IMR-90 (cell line): ENCODE measurements around the gene PLXDC2. TPM values are rescaled to one million over a fixed set of nuclear protein-coding genes. Genes with fewer than 3 reads are reported as not detected.
A peak's percentile ranks its signal among the peaks of the same experiment; 100 is the strongest.

Experiments used
- ATAC-seq: fragments of 200-7000 bp; cut with Tn5 transposase; 2 replicates; pipeline ENCODE4 v1.9.1; 2020; ENCODE audit warnings: low read depth, mild to moderate bottlenecking, moderate library complexity
- BruUV-seq: library from RNA; stranded (reverse); fragments of 400-500 nt; replicated peaks from 2 replicates; lab custom pipeline; 2021; lab: Mats Ljungman, UMichigan
- CTCF ChIA-PET: fragments of 300-600 bp; formaldehyde crosslinking; extraction: SDS; loops from one replicate; lab custom pipeline; 2021; ENCODE audit warnings: antibody characterized with exemption; lab: Yijun Ruan, JAX
- POLR2A ChIA-PET: fragments of 300-600 bp; sonication (Branson Sonifier 250); formaldehyde crosslinking; loops from one replicate; lab custom pipeline; 2022; ENCODE audit warnings: antibody characterized with exemption; ENCODE audit not compliant: unreplicated experiment; lab: Charles Lee
- DNase-seq: peaks from one replicate; pipeline ENCODE4 v3.0.0; 2013
- H2AFZ ChIP-seq: replicated peaks from 2 replicates; pipeline ENCODE3; 2013; ENCODE audit warnings: low read length, mild to moderate bottlenecking; ENCODE audit not compliant: poor library complexity
- H2AK5ac ChIP-seq: 2 replicates; pipeline ENCODE4 v1.6.1; 2013; ENCODE audit warnings: low read depth, low read length, inconsistent platforms
- H2AK9ac ChIP-seq: replicated peaks from 2 replicates; pipeline ENCODE3; 2013; ENCODE audit warnings: mild to moderate bottlenecking, low read depth, low read length, moderate library complexity; ENCODE audit not compliant: poor library complexity
- H2BK120ac ChIP-seq: 2 replicates; pipeline ENCODE4 v1.6.1; 2013; ENCODE audit warnings: low read depth, low read length, inconsistent platforms
- H2BK15ac ChIP-seq: 3 replicates; pipeline ENCODE4 v1.6.1; 2013; ENCODE audit warnings: low read depth, low read length, inconsistent platforms
- H2BK20ac ChIP-seq: 2 replicates; pipeline ENCODE4 v1.6.1; 2013; ENCODE audit warnings: low read depth, mild to moderate bottlenecking, inconsistent platforms, low read length, moderate library complexity
- H2BK5ac ChIP-seq: 2 replicates; pipeline ENCODE4 v1.6.1; 2013; ENCODE audit warnings: mild to moderate bottlenecking, low read depth, low read length, inconsistent platforms; ENCODE audit not compliant: poor library complexity, severe bottlenecking
- H3K14ac ChIP-seq: replicated peaks from 2 replicates; pipeline ENCODE4 v1.6.1; 2013; ENCODE audit warnings: low read depth, low read length, inconsistent platforms
- H3K18ac ChIP-seq: 2 replicates; pipeline ENCODE4 v1.6.1; 2013; ENCODE audit warnings: low read depth, low read length, control low read depth
- H3K23ac ChIP-seq: 2 replicates; pipeline ENCODE4 v1.6.1; 2013; ENCODE audit warnings: low read depth, low read length, inconsistent platforms
- H3K27ac ChIP-seq: 2 replicates; pipeline ENCODE4 v1.5.1; 2013; ENCODE audit warnings: mild to moderate bottlenecking, control low read depth, low read length; ENCODE audit not compliant: insufficient read depth
- H3K27me3 ChIP-seq: 2 replicates; pipeline ENCODE4 v1.6.1; 2013; ENCODE audit warnings: low read length; ENCODE audit not compliant: control insufficient read depth, insufficient read depth
- H3K36me3 ChIP-seq: 2 replicates; pipeline ENCODE4 v1.6.1; 2013; ENCODE audit warnings: low read length, mixed read lengths; ENCODE audit not compliant: control insufficient read depth, insufficient read depth
- H3K4ac ChIP-seq: 2 replicates; pipeline ENCODE4 v1.6.1; 2013; ENCODE audit warnings: low read depth, low read length, inconsistent platforms
- H3K4me1 ChIP-seq: 2 replicates; pipeline ENCODE4 v1.6.1; 2013; ENCODE audit warnings: low read length, mixed read lengths; ENCODE audit not compliant: control insufficient read depth, insufficient read depth
- H3K4me2 ChIP-seq: 2 replicates; pipeline ENCODE4 v1.6.1; 2013; ENCODE audit warnings: low read depth, mild to moderate bottlenecking, control low read depth, low read length, moderate library complexity
- H3K4me3 ChIP-seq: 2 replicates; pipeline ENCODE4 v1.5.1; 2013; ENCODE audit warnings: low read depth, mild to moderate bottlenecking, control low read depth, low read length, moderate library complexity; ENCODE audit not compliant: insufficient read depth
- H3K56ac ChIP-seq: 2 replicates; pipeline ENCODE4 v1.6.1; 2013; ENCODE audit warnings: low read length, inconsistent platforms; ENCODE audit not compliant: insufficient read depth; ENCODE audit errors: extremely low read depth
- H3K79me1 ChIP-seq, 2 experiments: 2 replicates each; pipeline ENCODE4 v1.6.1; 2013; ENCODE audit warnings: low read length in 2 of 2, inconsistent platforms in 1 of 2, low read depth in 1 of 2
- H3K9ac ChIP-seq: 2 replicates; pipeline ENCODE4 v1.6.1; 2013; ENCODE audit warnings: low read depth, low read length, control low read depth
- H3K9me1 ChIP-seq: 2 replicates; pipeline ENCODE4 v1.6.1; 2013; ENCODE audit warnings: low read length, inconsistent platforms; ENCODE audit not compliant: insufficient read depth
- H3K9me3 ChIP-seq: 2 replicates; pipeline ENCODE4 v1.6.1; 2013; ENCODE audit warnings: low read length; ENCODE audit not compliant: control insufficient read depth, insufficient read depth
- H4K20me1 ChIP-seq: 2 replicates; pipeline ENCODE4 v1.6.1; 2013; ENCODE audit warnings: low read length, inconsistent platforms; ENCODE audit not compliant: insufficient read depth
- H4K5ac ChIP-seq: 2 replicates; pipeline ENCODE4 v1.6.1; 2013; ENCODE audit warnings: mild to moderate bottlenecking, low read depth, low read length, control low read depth
- H4K8ac ChIP-seq, 2 experiments: 2 replicates each; pipeline ENCODE4 v1.6.1; 2013; ENCODE audit warnings: low read depth in 2 of 2, low read length in 2 of 2, control low read depth in 1 of 2, inconsistent platforms in 1 of 2
- H4K91ac ChIP-seq: 2 replicates; pipeline ENCODE4 v1.6.1; 2013; ENCODE audit warnings: low read depth, low read length, inconsistent platforms; ENCODE audit not compliant: insufficient read depth
- BHLHE40 ChIP-seq: fragments of 150-350 bp; IDR thresholded peaks from 2 replicates; pipeline ENCODE4 v1.6.1; 2016; ENCODE audit warnings: mild to moderate bottlenecking, low read depth, low read length
- CEBPB ChIP-seq: IDR thresholded peaks from 2 replicates; pipeline ENCODE4 v1.6.1; 2012; ENCODE audit warnings: low read depth, low read length, improper control_type of control experiment
- CHD1 ChIP-seq: IDR thresholded peaks from 2 replicates; pipeline ENCODE4 v1.6.1; 2012; ENCODE audit warnings: low read depth, low read length, improper control_type of control experiment
- MAFK ChIP-seq: IDR thresholded peaks from 2 replicates; pipeline ENCODE4 v1.6.1; 2012; ENCODE audit warnings: low read depth, low read length, improper control_type of control experiment
- MAZ ChIP-seq: IDR thresholded peaks from 2 replicates; pipeline ENCODE4 v1.6.1; 2012; ENCODE audit warnings: low read depth, mild to moderate bottlenecking, low read length, improper control_type of control experiment, moderate library complexity, borderline replicate concordance
- MXI1 ChIP-seq: IDR thresholded peaks from 2 replicates; pipeline ENCODE4 v1.6.1; 2012; ENCODE audit warnings: low read depth, mild to moderate bottlenecking, low read length, moderate library complexity, borderline replicate concordance
- RAD21 ChIP-seq: IDR thresholded peaks from 2 replicates; pipeline ENCODE4 v1.6.1; 2012; ENCODE audit warnings: low read length, improper control_type of control experiment
- RFX5 ChIP-seq: IDR thresholded peaks from 2 replicates; pipeline ENCODE4 v1.8.0; 2012; ENCODE audit warnings: low read depth, mild to moderate bottlenecking, low read length, moderate library complexity
- SMC3 ChIP-seq: fragments of 150-350 bp; IDR thresholded peaks from 2 replicates; pipeline ENCODE4 v1.6.1; 2016; ENCODE audit warnings: low read depth, mild to moderate bottlenecking, antibody characterized with exemption, low read length, moderate library complexity
- WGBS, 2 experiments: methylation state at CpG; one replicate each; pipeline versions ENCODE4 v1.1.5 to v1.1.7; 2013; ENCODE audit warnings: missing lambda C conversion rate in 2 of 2; ENCODE audit not compliant: insufficient read length in 1 of 2; ENCODE audit errors: extremely low coverage in 2 of 2; 5-methylcytosine and 5-hydroxymethylcytosine counted together
- dilution Hi-C: fragments of 300-500 bp; cut with HindIII; formaldehyde crosslinking; loops from one replicate; pipeline ENCODE4 v1.14.3; 2018; ENCODE audit warnings: low sequenced_read_pairs; ENCODE audit not compliant: unreplicated experiment
- in situ Hi-C: fragments of 300-500 bp; cut with MboI; formaldehyde crosslinking; loops from 3 replicates; pipeline ENCODE4 v1.14.3; 2019; ENCODE audit warnings: low sequenced_read_pairs, inconsistent platforms, mixed read lengths
- intact Hi-C: fragments of 100-400 bp; cut with micrococcal nuclease; formaldehyde crosslinking; loops from 2 replicates; pipeline ENCODE4 v1.10.0; 2022
- polyA plus RNA-seq, 3 experiments: library from polyadenylated mRNA; depleted of rRNA; stranded (reverse); fragments of >200 nt; gene quantifications; 2 replicates each; pipeline ENCODE4 v1.2.3, GENCODE V29; 2012; ENCODE audit warnings: low replicate concordance in 1 of 3
- total RNA-seq: library from RNA; depleted of rRNA; stranded (reverse); fragments of >200 nt; gene quantifications from 2 replicates; pipeline ENCODE4 v1.2.3, GENCODE V29; 2012
- TF ChIP-seq, protein P1 (sequence below): conservative IDR thresholded peaks from 2 replicates; pipeline ENCODE4 v1.5.1; 2012; ENCODE audit warnings: mild to moderate bottlenecking, low read depth, low read length, improper control_type of control experiment
- TF ChIP-seq, protein P2 (sequence below): fragments of 150-350 bp; IDR thresholded peaks from 2 replicates; pipeline ENCODE4 v1.6.1; 2016; ENCODE audit warnings: low read depth, mild to moderate bottlenecking, low read length, moderate library complexity, borderline replicate concordance

The PLXDC2 gene
- total and polyA plus RNA-seq, 2 of the 4 experiments (the other 2 are of a cell fraction) = 3.2 to 6.1 TPM

DNA sequence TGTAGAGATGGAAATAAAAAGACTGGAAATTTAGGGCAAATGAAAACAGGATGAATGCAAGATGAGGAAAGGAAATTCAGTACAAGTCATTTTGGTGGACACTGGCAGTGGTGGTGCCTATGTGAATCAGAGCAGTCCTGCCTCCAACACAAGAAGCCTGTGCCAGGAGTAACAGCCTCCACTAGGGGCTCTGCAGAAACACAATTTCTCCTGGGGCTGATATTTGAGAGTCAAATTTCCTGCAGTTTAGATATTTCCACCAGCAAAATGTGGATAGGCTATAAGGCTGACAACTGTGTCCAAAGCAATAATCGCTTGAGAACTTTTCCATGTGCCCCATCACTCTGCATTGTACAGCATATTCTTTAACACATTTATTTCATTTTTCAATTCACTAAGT is 4.7 kb upstream of the PLXDC2 start:
- no peak overlapping the region for H2BK20ac ChIP-seq
- H3K4me2 ChIP-seq = no peak overlapping the region
- no peaks in the 10 kb centered on the region for H3K4me1 ChIP-seq
- no peak overlapping the region for H2BK15ac ChIP-seq
- H2AK9ac ChIP-seq = no peak overlapping the region
- H2BK5ac ChIP-seq = no peak overlapping the region
- intact Hi-C loops = loop anchor here (5.0 to 10.0 kb wide), 3 partner anchors 94 to 453 kb away; no protein-coding TSS in a partner anchor
- H3K36me3 ChIP-seq = no peaks in the 10 kb centered on the region
- TF ChIP-seq, protein P1, sequence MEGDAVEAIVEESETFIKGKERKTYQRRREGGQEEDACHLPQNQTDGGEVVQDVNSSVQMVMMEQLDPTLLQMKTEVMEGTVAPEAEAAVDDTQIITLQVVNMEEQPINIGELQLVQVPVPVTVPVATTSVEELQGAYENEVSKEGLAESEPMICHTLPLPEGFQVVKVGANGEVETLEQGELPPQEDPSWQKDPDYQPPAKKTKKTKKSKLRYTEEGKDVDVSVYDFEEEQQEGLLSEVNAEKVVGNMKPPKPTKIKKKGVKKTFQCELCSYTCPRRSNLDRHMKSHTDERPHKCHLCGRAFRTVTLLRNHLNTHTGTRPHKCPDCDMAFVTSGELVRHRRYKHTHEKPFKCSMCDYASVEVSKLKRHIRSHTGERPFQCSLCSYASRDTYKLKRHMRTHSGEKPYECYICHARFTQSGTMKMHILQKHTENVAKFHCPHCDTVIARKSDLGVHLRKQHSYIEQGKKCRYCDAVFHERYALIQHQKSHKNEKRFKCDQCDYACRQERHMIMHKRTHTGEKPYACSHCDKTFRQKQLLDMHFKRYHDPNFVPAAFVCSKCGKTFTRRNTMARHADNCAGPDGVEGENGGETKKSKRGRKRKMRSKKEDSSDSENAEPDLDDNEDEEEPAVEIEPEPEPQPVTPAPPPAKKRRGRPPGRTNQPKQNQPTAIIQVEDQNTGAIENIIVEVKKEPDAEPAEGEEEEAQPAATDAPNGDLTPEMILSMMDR = peak; percentile 49
- TF ChIP-seq BHLHE40 = no peak
- TF ChIP-seq MAZ = no peak
- TF ChIP-seq CHD1 = no peak
- no peak for TF ChIP-seq CEBPB
- TF ChIP-seq, protein P2, sequence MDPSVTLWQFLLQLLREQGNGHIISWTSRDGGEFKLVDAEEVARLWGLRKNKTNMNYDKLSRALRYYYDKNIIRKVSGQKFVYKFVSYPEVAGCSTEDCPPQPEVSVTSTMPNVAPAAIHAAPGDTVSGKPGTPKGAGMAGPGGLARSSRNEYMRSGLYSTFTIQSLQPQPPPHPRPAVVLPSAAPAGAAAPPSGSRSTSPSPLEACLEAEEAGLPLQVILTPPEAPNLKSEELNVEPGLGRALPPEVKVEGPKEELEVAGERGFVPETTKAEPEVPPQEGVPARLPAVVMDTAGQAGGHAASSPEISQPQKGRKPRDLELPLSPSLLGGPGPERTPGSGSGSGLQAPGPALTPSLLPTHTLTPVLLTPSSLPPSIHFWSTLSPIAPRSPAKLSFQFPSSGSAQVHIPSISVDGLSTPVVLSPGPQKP = no peak
- peak; percentile 47 for TF ChIP-seq RAD21
- TF ChIP-seq MXI1 = no peak
- TF ChIP-seq SMC3 = peak; percentile 35; the same call in 1 of the 2 replicates
- TF ChIP-seq MAFK = no peak
- no peak for TF ChIP-seq RFX5
- POLR2A ChIA-PET = no interaction called here
- no peak overlapping the region for H3K23ac ChIP-seq
- H4K20me1 ChIP-seq = no peaks in the 10 kb centered on the region
- CTCF ChIA-PET = no interaction called here
- no peaks in the 10 kb centered on the region for H3K79me1 ChIP-seq
- H4K91ac ChIP-seq = no peak overlapping the region
- H3K14ac ChIP-seq = no peak overlapping the region
- in situ Hi-C loops = no loop called here
- no peak overlapping the region for H2AK5ac ChIP-seq
- no peak overlapping the region for H3K4me3 ChIP-seq
- no peak overlapping the region for H3K4ac ChIP-seq
- no peak overlapping the region for H3K9ac ChIP-seq
- H2BK120ac ChIP-seq = no peak overlapping the region
- no peaks in the 10 kb centered on the region for H3K9me1 ChIP-seq
- dilution Hi-C loops = no loop called here
- H3K27me3 ChIP-seq = peaks cover 3% of the 10 kb centered on the region; the same call in 1 of the 2 replicates
- H3K56ac ChIP-seq = no peak overlapping the region
- H2AFZ ChIP-seq = no peak overlapping the region
- no peak overlapping the region for H3K27ac ChIP-seq
- BruUV-seq = no TSS peak
- H4K5ac ChIP-seq = no peak overlapping the region
- peak; percentile 33 for DNase-seq
- peak; percentile 19; the same call in 1 of the 2 replicates for ATAC-seq
- no CpG with 5 or more reads among the region's 1 CpG for WGBS, 2 experiments
- no peak overlapping the region for H3K18ac ChIP-seq
- H3K9me3 ChIP-seq = no peaks in the 10 kb centered on the region
- no peak overlapping the region for H4K8ac ChIP-seq
